GM18498 (cell line): Measurements from ENCODE around the gene RAB4B.
"Not testable (repeated sequence)": the region's sequence is repeated elsewhere in the genome, so short reads cannot be mapped to it uniquely, and the experiment has no call there.

Experiments used
- ATAC-seq: cut with Tn5 transposase; IDR thresholded peaks from one replicate; pipeline ENCODE4 v1.9.1; 2021; ENCODE audit warnings: mild to moderate bottlenecking, moderate library complexity; ENCODE audit not compliant: unreplicated experiment

RAB4B gene

GRCh38 chr19:40815223-40815622, 37.2 kb downstream of the RAB4B start:
- ATAC-seq: no peak

- ATAC-seq: peak; percentile 74
Observed at GRCh38 chr19:40818480-40819399, 40.7 kb downstream of the RAB4B start.

- not testable (repeated sequence) for ATAC-seq
Observed at GRCh38 chr19:40819479-40820234, 41.6 kb downstream of the RAB4B start.

- no peak for ATAC-seq
Observed at GRCh38 chr19:40822161-40822560, 44.1 kb downstream of the RAB4B start.

- ATAC-seq: not testable (repeated sequence)
Observed at GRCh38 chr19:40822704-40823553, 44.9 kb downstream of the RAB4B start.

GRCh38 chr19:40824916-40825315, 46.9 kb downstream of the RAB4B start:
- not testable (repeated sequence) for ATAC-seq

GRCh38 chr19:40825460-40826095, 47.5 kb downstream of the RAB4B start:
- ATAC-seq: not testable (repeated sequence)

GRCh38 chr19:40826312-40826698, 48.3 kb downstream of the RAB4B start:
- not testable (repeated sequence) for ATAC-seq

GRCh38 chr19:40826699-40827385, 48.8 kb downstream of the RAB4B start:
- ATAC-seq: not testable (repeated sequence)

GRCh38 chr19:40827386-40828247, 49.6 kb downstream of the RAB4B start:
- no peak for ATAC-seq

GRCh38 chr19:40829205-40829604, 51.2 kb downstream of the RAB4B start:
- ATAC-seq: no peak

- ATAC-seq: not testable (repeated sequence)
Observed at GRCh38 chr19:40830741-40831140, 52.7 kb downstream of the RAB4B start.

- ATAC-seq: no peak
Observed at GRCh38 chr19:40831502-40832430, 53.7 kb downstream of the RAB4B start.

- ATAC-seq: not testable (repeated sequence)
Observed at GRCh38 chr19:40832431-40832790, 54.4 kb downstream of the RAB4B start.

- ATAC-seq: not testable (repeated sequence)
Observed at GRCh38 chr19:40833728-40834533, 55.9 kb downstream of the RAB4B start.

GRCh38 chr19:40836754-40837429, 58.8 kb downstream of the RAB4B start:
- no peak for ATAC-seq
